ENCODE measurements around the gene FHDC1.

Gene FHDC1

GRCh38 chr4:152990471-152991131 is 54.5 kb downstream of the FHDC1 start:
- TF ChIP-seq SIN3A (IDR thresholded peaks at IDR 0.05; ENCODE audit: borderline replicate concordance, insufficient read depth, low read length) (no peak), POLR2AphosphoS5 (IDR thresholded peaks at IDR 0.05; ENCODE audit: low read depth, low read length) (no peak), TAF1 (IDR thresholded peaks at IDR 0.05; ENCODE audit: borderline replicate concordance, insufficient read depth, low read length) (no peak), FOXP2 (optimal IDR thresholded peaks at IDR 0.05; ENCODE audit: borderline replicate concordance, extremely low read depth, extremely low read length, insufficient read depth) (no peak)
- TF ChIP-seq, protein P1, sequence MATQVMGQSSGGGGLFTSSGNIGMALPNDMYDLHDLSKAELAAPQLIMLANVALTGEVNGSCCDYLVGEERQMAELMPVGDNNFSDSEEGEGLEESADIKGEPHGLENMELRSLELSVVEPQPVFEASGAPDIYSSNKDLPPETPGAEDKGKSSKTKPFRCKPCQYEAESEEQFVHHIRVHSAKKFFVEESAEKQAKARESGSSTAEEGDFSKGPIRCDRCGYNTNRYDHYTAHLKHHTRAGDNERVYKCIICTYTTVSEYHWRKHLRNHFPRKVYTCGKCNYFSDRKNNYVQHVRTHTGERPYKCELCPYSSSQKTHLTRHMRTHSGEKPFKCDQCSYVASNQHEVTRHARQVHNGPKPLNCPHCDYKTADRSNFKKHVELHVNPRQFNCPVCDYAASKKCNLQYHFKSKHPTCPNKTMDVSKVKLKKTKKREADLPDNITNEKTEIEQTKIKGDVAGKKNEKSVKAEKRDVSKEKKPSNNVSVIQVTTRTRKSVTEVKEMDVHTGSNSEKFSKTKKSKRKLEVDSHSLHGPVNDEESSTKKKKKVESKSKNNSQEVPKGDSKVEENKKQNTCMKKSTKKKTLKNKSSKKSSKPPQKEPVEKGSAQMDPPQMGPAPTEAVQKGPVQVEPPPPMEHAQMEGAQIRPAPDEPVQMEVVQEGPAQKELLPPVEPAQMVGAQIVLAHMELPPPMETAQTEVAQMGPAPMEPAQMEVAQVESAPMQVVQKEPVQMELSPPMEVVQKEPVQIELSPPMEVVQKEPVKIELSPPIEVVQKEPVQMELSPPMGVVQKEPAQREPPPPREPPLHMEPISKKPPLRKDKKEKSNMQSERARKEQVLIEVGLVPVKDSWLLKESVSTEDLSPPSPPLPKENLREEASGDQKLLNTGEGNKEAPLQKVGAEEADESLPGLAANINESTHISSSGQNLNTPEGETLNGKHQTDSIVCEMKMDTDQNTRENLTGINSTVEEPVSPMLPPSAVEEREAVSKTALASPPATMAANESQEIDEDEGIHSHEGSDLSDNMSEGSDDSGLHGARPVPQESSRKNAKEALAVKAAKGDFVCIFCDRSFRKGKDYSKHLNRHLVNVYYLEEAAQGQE (IDR thresholded peaks at IDR 0.05; ENCODE audit: insufficient read depth in 1 of 2, low read depth in 2 of 2, low read length in 2 of 2), result no peak

GRCh38 chr4:152991398-152991797 is 55.3 kb downstream of the FHDC1 start:
- TF ChIP-seq SIN3A (IDR thresholded peaks at IDR 0.05; ENCODE audit: borderline replicate concordance, insufficient read depth, low read length) (no peak), POLR2AphosphoS5 (IDR thresholded peaks at IDR 0.05; ENCODE audit: low read depth, low read length) (no peak), FOXP2 (optimal IDR thresholded peaks at IDR 0.05; ENCODE audit: borderline replicate concordance, extremely low read depth, extremely low read length, insufficient read depth) (no peak), TAF1 (IDR thresholded peaks at IDR 0.05; ENCODE audit: borderline replicate concordance, insufficient read depth, low read length) (no peak)
- TF ChIP-seq, protein P1 (IDR thresholded peaks at IDR 0.05; ENCODE audit: insufficient read depth in 1 of 2, low read depth in 2 of 2, low read length in 2 of 2), result no peak

DNA sequence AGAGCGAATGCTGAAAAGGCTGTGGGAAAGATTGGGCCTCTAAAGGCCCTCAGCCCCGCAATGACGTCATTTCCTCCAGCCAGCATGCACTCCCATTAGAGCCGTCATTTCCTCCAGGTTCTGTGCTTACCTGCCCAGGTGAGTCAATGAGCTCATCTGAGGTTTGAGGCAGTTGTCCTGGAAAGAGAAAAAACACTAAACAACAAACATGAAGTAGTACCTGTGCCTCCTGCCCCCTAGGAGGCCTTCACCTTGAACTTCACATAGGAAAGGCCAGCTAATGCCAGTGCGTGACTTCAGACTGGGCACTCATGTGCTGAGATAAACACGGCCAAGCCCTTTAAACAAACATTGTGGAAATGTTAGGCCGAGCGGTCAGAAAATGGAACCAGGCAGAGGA is 55.9 kb downstream of the FHDC1 start:
- TF ChIP-seq FOXP2 (optimal IDR thresholded peaks at IDR 0.05; ENCODE audit: borderline replicate concordance, extremely low read depth, extremely low read length, insufficient read depth), result no peak

GRCh38 chr4:152992466-152992865 is 56.3 kb downstream of the FHDC1 start:
- TF ChIP-seq POLR2AphosphoS5 (IDR thresholded peaks at IDR 0.05; ENCODE audit: low read depth, low read length) (no peak), FOXP2 (optimal IDR thresholded peaks at IDR 0.05; ENCODE audit: borderline replicate concordance, extremely low read depth, extremely low read length, insufficient read depth) (no peak), SIN3A (IDR thresholded peaks at IDR 0.05; ENCODE audit: borderline replicate concordance, insufficient read depth, low read length) (no peak), TAF1 (IDR thresholded peaks at IDR 0.05; ENCODE audit: borderline replicate concordance, insufficient read depth, low read length) (no peak)
- TF ChIP-seq, protein P1 (IDR thresholded peaks at IDR 0.05; ENCODE audit: insufficient read depth in 1 of 2, low read depth in 2 of 2, low read length in 2 of 2), result no peak

DNA sequence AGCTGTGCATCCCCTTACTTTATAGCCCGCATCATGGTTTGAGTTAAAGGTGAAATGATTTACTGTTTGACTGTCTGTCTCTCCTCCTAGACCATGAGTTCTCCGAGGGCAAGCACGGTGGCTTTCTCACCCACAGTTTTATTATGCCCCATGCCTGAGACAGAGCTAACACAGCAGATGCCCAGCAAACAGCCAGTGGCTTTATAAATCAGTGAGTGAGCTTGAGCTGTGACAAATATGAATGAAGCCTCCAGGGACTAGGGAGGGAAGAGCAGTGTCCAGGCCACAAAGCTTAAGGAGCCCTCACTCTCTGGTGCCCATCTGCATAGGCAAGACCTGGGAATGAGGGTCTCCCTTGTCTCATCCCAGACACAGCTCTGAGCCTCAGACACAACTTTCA is 57.9 kb downstream of the FHDC1 start:
- TF ChIP-seq SIN3A (IDR thresholded peaks at IDR 0.05; ENCODE audit: borderline replicate concordance, insufficient read depth, low read length), result no peak
- TF ChIP-seq, protein P1 (IDR thresholded peaks at IDR 0.05; ENCODE audit: insufficient read depth in 1 of 2, low read depth in 2 of 2, low read length in 2 of 2), result no peak
